GM12892 (cell line): ENCODE data around the gene LRRC15.

Experiments
- DNase-seq: peaks from one replicate; pipeline ENCODE4 v3.0.0; 2011; ENCODE audit not compliant: insufficient read length
- FAIRE-seq: peaks from 2 replicates; lab custom pipeline; 2011; peaks lifted over from hg19 to GRCh38; lab: Jason Lieb, UNC
- POLR2A ChIP-seq: IDR thresholded peaks from 2 replicates; pipeline ENCODE4 v1.6.1; 2011; ENCODE audit warnings: low read depth, low read length, control low read depth
- POLR2AphosphoS5 ChIP-seq: IDR thresholded peaks from 2 replicates; pipeline ENCODE4 v1.6.1; 2011; ENCODE audit warnings: low read depth, low read length, control low read depth
- TAF1 ChIP-seq: IDR thresholded peaks from 2 replicates; pipeline ENCODE4 v1.6.1; 2011; ENCODE audit warnings: low read depth, mild to moderate bottlenecking, control low read depth, low read length, borderline replicate concordance

Gene LRRC15

GRCh38 chr3:194337965-194338753 lies 31.4 kb downstream of the LRRC15 start:
- DNase-seq (no peak), FAIRE-seq (no peak)
- TF ChIP-seq POLR2A (no peak), TAF1 (no peak), POLR2AphosphoS5 (no peak)

GRCh38 chr3:194336601-194337355 lies 32.8 kb downstream of the LRRC15 start:
- DNase-seq (no peak), FAIRE-seq (no peak)
- no peak for TF ChIP-seq POLR2A
- TF ChIP-seq TAF1: no peak
- no peak for TF ChIP-seq POLR2AphosphoS5

GRCh38 chr3:194333981-194334320 lies 35.6 kb downstream of the LRRC15 start:
- DNase-seq (no peak), FAIRE-seq (no peak)
- TF ChIP-seq TAF1: no peak

- peak; percentile 76 for DNase-seq
- no peak for TF ChIP-seq TAF1
- FAIRE-seq: peak; percentile 93
Measured at GRCh38 chr3:194333212-194333980, 36.1 kb downstream of the LRRC15 start.

- no peak for FAIRE-seq
- TF ChIP-seq TAF1 (no peak), POLR2A (no peak), POLR2AphosphoS5 (no peak)
- no peak for DNase-seq
Measured at GRCh38 chr3:194332858-194333211, 36.7 kb downstream of the LRRC15 start.

GRCh38 chr3:194330579-194330978 lies 39.0 kb downstream of the LRRC15 start:
- DNase-seq: no peak
- FAIRE-seq: no peak
- no peak for TF ChIP-seq POLR2A
- no peak for TF ChIP-seq POLR2AphosphoS5
- TF ChIP-seq TAF1: no peak

- DNase-seq (no peak), FAIRE-seq (no peak)
- TF ChIP-seq POLR2A (no peak), POLR2AphosphoS5 (no peak), TAF1 (no peak)
Measured at GRCh38 chr3:194330160-194330559, 39.4 kb downstream of the LRRC15 start.

- FAIRE-seq: no peak
- TF ChIP-seq POLR2AphosphoS5 (no peak), TAF1 (no peak), POLR2A (no peak)
- DNase-seq: no peak
Measured at GRCh38 chr3:194329583-194329965, 40.0 kb downstream of the LRRC15 start.

- FAIRE-seq (no peak), DNase-seq (no peak)
- TF ChIP-seq POLR2AphosphoS5: no peak
- no peak for TF ChIP-seq POLR2A
- TF ChIP-seq TAF1: no peak
Measured at GRCh38 chr3:194328942-194329582, 40.5 kb downstream of the LRRC15 start.

GRCh38 chr3:194328053-194328657 lies 41.4 kb downstream of the LRRC15 start:
- TF ChIP-seq POLR2A (no peak), TAF1 (no peak), POLR2AphosphoS5 (no peak)
- DNase-seq: no peak
- no peak for FAIRE-seq

- FAIRE-seq: peak; percentile 74
- no peak for TF ChIP-seq POLR2A
- TF ChIP-seq TAF1: no peak
- no peak for TF ChIP-seq POLR2AphosphoS5
- no peak for DNase-seq
Measured at GRCh38 chr3:194327218-194328052, 42.1 kb downstream of the LRRC15 start.

- FAIRE-seq (no peak), DNase-seq (no peak)
- TF ChIP-seq POLR2A: no peak
- TF ChIP-seq TAF1: no peak
- no peak for TF ChIP-seq POLR2AphosphoS5
Measured at GRCh38 chr3:194326968-194327217, 42.6 kb downstream of the LRRC15 start.
